ENCODE results near the gene HS1BP3.

DNA sequence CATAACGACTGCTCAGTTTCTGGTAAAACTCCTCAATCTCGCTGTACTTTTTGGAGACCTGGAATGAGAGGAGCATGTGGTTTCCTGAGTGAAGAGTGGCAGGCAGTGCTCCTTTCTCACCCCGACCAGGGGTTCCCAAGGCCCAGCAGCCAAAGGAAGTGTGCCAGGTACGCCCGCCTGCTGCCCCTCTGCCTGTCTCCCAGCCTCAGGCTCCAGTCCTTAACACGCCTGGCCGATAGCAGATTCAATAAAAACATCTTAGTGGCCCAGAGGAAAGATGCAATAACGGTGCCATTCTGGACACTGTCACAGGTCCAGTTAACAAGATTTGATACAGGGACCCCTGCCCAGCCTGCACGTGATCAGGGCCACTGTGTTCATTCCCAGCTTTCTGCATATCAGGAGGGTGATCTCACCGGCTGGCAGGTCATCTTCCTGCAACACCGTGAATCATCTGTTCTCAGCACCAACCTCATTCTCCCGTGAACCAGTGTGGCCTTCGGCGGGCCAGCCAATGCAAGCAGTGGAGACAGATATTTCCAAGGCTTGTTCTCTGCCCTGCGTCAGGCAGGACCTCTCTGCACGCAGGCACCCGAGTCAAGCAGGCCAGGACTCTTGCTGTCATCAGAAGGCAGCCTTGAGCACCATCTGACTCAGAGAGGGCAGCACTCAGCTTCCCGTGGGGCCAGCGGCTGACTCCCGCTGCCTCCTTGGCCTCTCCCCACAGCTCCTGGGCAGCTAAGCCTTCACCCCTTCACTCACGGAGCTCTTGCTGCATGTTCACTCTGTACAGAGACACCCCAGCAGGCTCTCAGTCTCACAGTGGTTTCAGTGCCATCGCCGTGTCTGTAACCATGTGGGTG lies 9.5 kb downstream of the HS1BP3 start:
- TF ChIP-seq CTCF (IDR thresholded peaks at IDR 0.05) = no peak
- TF ChIP-seq POLR2A (IDR thresholded peaks at IDR 0.05) = peak; percentile 66 to 94
